ENCODE data around the gene PRRT1.
"Not testable (repeated sequence)": the region's sequence is repeated elsewhere in the genome, so short reads cannot be mapped to it uniquely, and the experiment has no call there.

GRCh38 chr6:32193096-32193495 is 41.4 kb upstream of the PRRT1 start:
- TF ChIP-seq CTCF (conservative IDR thresholded peaks at IDR 0.05; ENCODE audit: low read length); EZH2phosphoT487 (IDR thresholded peaks at IDR 0.05; ENCODE audit: borderline replicate concordance, low read depth, low read length): not testable (repeated sequence)

Data from OCI-LY7 (cell line).